Stimulated activated CD8-positive, alpha-beta memory T cell treated with anti-CD3 and anti-CD28 coated beads, Interleukin-12 subunit alpha, Interleukin-12 subunit beta, amount 100 ng/mL, for 24 hours (primary cell): ENCODE data around the gene WASL.
"Not testable (repeated sequence)": the region's sequence is repeated elsewhere in the genome, so short reads cannot be mapped to it uniquely, and the experiment has no call there.

Source experiments
- DNase-seq: peaks from one replicate; pipeline ENCODE4 v3.0.0-alpha.2; 2020; ENCODE audit errors: extremely low read depth

Gene WASL

GRCh38 chr7:123661765-123662164, 87.0 kb downstream of the WASL start:
- DNase-seq: no peak

- DNase-seq: no peak
These were observed 88.1 kb downstream of the WASL start for GRCh38 chr7:123660514-123661354.

GRCh38 chr7:123658023-123658422, 90.8 kb downstream of the WASL start:
- no peak for DNase-seq

- no peak for DNase-seq
These were observed 91.5 kb downstream of the WASL start for GRCh38 chr7:123657304-123657685.

DNA sequence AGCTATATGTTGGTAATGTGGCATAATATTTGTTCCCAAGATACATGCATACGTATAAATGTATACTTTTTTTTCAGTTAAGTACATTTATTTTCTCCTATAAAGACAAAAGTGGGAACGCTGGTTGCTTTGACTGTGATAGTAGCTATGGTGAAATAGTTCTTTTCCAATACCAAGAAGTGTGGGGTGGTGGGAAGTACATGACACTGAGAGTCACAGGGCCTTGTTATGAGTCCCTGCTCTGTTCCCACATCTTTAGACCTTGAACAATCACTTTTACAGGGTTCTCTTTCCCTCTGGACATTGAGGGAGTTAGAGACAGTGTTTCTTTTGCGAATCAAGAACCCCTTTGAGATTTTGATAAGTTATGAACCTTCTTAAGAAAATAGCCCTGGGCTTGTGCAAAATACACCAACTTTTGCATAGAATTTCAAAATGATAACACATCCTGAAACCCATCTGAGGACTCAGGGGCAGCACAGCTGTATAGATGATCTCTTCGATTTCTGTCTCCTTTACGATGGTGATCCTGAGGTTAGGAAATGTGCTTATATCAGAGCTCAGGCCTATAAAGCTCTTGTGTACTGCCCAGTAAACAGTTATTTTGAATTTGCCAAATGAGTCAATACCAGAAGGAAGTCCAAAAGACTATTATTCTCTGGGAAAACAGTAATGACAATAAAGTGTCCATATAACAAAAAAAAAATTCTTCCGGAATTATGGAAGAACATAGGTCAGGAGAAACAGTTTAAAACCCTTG, 92.1 kb downstream of the WASL start:
- no peak for DNase-seq

GRCh38 chr7:123655614-123656013, 93.2 kb downstream of the WASL start, which contains the start of gene LMOD2:
Gene LMOD2 (plus strand): TSS chr7:123655866. CDS start chr7:123655964, 98 bp downstream.
- no peak for DNase-seq

DNA sequence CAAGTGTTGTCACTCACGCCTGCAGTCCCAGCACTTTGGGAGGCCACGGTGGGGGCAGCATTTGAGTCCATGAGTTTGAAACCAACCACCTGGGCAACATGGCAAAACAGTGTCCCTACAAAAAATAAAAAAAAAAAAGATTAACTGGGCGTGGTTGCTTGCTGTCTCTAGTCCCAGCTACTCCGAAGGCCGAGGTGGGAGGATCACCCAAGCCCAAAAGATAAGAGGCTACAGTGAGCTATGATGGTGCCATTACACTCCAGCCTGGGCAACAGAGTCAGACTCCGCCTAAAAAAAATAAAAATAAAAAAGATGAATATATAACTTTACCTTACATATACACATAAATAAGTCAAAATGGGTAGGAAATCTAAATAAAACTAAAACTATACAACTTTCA, 95.6 kb downstream of the WASL start:
- DNase-seq: no peak

GRCh38 chr7:123652406-123652805, 96.4 kb downstream of the WASL start:
- DNase-seq: no peak

DNA sequence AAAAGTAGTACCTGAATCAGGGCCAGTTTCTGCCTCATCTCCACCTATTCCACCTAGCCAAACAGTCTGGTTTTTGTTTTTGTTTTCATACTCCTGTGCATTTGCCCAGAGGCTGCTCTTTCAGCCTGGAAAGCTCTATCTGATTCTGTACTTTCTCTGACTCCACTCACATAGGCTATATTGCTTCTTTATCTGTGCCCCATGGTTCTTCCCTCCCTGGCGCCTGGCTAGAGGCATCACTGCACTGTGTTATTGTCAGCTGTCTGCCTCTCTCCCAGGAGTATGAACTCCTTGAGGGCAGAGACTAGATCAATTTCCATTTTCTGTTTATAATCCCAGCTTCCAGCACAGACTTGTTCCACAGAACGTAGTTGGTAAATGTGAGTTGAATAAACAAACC, 98.2 kb downstream of the WASL start:
- DNase-seq: no peak

GRCh38 chr7:123649964-123650363, 98.8 kb downstream of the WASL start:
- DNase-seq: no peak

DNA sequence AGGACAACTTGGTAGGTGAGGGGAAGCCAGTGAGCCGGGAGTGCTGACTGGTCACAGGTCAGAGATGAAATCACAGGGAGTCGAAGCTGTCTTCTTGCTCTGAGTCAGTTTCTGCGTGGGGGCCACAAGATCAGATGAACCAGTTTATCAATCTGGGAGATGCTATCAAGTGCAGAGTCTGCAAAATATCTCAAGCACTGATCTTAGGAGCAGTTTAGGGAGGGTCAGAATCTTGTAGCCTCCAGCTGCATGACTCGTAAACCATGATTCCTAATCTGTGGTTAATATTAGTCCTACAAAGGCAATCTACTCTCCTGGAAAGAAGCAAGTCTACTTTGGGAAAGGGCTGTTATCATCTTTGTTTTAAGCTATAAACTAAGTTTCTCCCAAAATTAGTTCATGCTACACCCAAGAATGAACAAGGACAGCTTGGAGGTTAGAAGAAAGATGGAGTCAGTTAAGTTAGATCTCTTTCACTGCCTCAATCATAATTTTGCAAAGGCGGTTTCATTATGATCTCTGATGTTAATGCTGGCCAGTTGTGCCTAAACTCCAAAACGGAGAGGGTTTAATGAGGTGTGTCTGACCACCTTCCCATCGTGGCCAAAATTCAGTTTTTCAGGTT, 101.6 kb downstream of the WASL start:
- DNase-seq: no peak

DNA sequence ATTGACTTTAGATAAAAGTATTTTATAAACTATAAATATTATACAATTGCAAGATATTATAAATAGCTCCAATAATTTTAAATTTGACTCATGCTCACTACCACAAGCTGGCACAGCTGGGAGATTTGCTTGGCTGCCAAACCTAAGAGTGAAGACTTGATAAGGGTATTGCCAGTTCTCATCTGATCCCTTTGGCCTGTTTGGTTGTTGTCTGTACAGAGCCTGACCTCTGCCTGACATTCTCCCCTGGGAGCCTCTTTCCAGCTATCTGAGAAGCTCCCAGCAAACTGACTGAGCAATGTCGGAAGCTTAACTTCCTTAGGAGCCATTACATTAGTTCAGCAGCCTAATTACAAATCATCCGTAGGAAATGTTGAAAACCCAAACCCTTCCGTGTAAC, 103.3 kb downstream of the WASL start:
- DNase-seq: no peak

DNA sequence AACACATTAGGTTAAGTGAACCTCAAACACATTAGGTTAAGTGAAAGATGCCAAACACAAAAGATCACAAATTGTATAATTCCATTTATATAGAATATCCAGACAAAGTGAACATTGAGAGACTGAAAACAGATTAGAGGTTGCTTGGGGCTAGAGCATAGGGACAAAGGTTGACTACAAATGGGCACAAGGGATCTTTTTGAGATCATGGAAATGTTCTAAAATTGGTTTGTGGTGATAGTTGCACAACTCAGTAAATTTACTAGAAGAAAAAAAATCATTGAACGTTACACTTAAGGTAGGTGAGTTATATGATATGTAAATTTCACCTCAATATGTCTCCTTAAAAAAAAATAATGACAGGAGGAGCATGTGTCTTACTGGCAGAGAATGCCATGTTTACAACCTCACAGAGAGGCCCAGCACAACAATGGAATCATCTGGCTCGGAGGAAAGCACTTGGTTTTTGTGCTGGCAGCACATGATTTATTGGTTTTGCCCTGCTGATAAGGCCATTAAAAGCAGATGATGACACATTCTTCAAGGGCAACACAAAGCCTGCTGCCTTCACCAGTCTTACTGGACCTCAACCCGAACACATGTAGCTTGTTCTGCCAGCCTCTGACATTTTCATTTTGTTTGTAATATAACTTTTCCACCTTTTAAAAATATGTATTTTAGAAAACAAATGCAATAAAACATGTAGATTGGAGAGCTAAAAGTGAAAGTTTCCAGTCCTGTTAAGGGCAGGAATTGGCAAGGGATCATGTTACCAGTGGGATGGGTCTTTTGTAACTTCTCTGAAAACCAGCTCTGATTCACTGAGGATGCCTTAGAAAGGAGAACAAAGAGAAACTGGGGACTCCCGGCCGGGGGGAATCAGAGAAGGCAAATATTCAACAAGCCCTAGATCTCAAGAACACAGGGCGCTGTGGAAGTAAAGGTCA, 105.0 kb downstream of the WASL start:
- DNase-seq: no peak

GRCh38 chr7:123641901-123642300, 106.9 kb downstream of the WASL start:
- no peak for DNase-seq

GRCh38 chr7:123640583-123640982, 108.2 kb downstream of the WASL start:
- DNase-seq: no peak

DNA sequence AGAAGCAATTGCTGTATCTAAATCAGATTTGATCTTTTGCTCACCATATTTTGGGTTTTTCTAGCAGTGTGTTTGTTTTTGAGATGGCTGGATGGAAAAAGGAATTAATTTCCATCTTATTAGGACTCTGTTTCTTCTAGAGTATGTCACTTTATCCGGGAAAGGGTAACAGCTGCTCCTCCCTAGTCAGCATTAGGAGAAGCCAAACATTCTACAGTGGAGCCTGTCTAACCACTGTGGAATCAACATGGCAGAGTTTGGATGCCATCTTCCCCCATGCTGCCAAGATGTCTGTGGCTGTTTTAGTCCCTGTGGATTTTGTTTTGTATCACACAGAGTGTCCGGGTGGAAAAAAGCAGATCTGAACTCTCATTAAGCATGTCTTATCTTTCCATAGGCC, 109.2 kb downstream of the WASL start:
- no peak for DNase-seq

DNA sequence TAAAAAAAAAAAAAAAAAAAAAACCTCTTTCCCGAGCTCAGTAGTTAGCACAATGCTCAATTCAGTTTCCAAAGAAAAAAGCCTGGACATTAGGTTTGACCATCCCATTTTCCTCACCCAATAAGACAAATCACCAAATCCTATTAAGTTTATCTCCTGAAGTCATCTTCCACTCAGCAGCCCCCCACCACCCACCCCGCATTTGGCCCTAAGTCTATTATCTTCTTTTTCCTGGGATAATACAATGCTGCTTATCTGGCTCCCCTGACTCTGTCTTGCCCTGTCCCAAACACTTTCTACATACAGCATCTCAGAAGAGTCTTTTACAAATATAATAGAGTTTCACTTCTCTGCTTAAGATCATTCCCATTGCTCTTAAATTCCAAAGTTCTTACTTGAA, 110.9 kb downstream of the WASL start:
- DNase-seq: no peak

GRCh38 chr7:123637203-123637602, 111.6 kb downstream of the WASL start:
- no peak for DNase-seq

DNA sequence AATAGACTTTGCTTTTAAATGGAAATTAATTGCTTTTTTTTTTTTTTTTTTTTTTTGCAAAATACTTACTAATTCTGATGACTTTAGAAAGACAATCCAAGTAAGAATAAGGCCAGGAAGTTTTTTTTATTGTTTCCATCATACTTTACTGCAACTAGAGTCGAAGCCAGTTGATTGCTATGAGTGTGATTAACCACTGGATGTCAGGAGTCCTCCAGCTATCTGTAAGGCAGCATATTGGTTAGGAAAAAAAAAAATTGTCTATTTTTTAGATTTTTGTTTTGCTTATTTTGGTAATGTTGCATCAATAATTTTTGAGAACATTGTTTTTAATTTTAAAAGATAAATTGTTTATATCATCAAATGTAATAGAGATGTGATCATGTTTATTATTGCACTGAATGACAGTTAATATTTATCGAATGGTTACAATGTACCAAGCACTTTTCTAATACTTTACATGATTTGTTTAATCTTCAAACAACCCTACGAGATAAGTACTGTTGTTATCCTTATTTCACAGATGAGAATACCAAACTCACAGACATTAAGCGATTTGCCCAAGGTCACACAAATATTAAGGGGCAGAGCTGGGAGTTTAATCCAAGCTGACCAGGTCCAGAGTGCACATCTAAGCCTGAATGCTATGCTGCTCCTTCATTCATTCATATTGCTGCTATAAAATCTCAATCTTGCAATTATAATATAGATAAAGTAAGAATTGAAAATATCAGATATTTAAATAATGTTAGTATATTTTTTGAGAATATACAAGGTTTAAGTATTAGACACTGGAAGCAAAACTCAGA, 113.0 kb downstream of the WASL start:
- DNase-seq: no peak

GRCh38 chr7:123634011-123634573, 114.7 kb downstream of the WASL start:
- not testable (repeated sequence) for DNase-seq
